ENCODE results near the gene PPP1CA.

GRCh38 chr11:67364169-67364568, 37.5 kb downstream of the PPP1CA start:
- no peak for TF ChIP-seq EZH2 (IDR thresholded peaks at IDR 0.05; ENCODE audit: low read length, unreplicated experiment)
- TF ChIP-seq, protein P1, sequence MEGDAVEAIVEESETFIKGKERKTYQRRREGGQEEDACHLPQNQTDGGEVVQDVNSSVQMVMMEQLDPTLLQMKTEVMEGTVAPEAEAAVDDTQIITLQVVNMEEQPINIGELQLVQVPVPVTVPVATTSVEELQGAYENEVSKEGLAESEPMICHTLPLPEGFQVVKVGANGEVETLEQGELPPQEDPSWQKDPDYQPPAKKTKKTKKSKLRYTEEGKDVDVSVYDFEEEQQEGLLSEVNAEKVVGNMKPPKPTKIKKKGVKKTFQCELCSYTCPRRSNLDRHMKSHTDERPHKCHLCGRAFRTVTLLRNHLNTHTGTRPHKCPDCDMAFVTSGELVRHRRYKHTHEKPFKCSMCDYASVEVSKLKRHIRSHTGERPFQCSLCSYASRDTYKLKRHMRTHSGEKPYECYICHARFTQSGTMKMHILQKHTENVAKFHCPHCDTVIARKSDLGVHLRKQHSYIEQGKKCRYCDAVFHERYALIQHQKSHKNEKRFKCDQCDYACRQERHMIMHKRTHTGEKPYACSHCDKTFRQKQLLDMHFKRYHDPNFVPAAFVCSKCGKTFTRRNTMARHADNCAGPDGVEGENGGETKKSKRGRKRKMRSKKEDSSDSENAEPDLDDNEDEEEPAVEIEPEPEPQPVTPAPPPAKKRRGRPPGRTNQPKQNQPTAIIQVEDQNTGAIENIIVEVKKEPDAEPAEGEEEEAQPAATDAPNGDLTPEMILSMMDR (conservative IDR thresholded peaks at IDR 0.05; ENCODE audit: low read depth, low read length), result no peak
- no peak for TF ChIP-seq EZH2phosphoT487 (IDR thresholded peaks at IDR 0.05; ENCODE audit: borderline replicate concordance, low read length)
